Heart left ventricle (tissue), 13 donors: ENCODE results near the gene LENG9.

Experiments used
- CTCF ChIP-seq, 12 donors: fragments of 200-600 bp; sonication (generic) in 4 of 12; IDR thresholded peaks; one replicate each; pipeline versions ENCODE4 v1.5.0 to v1.8.0; 2018 to 2022; ENCODE audit warnings: antibody characterized with exemption in 12 of 12, mild to moderate bottlenecking in 5 of 12
- POLR2A ChIP-seq, 2 donors: fragments of 450-650 bp; IDR thresholded peaks; one replicate each; pipeline ENCODE4 v1.6.1; 2017; ENCODE audit warnings: antibody characterized with exemption in 2 of 2, mild to moderate bottlenecking in 2 of 2, moderate library complexity in 2 of 2
- donor health status: ischemic (EF 13 %, LVEDD 7.1; RV severe dilation, severe dysfunction).
- donor health status: DM: no; HTN: yes; CAD: no.
- donor health status: DM: no; HTN: no; CAD: no.
- donor health status: ischemic (EF 25% LVEDD 6.9; RV normal size, moderate dysfunction).
- donor health status: ischemic (EF 25% LVEDD 5.7; RV mildly dilated, moderate dysfunction).
- donor health status: ischemic (EF 35%, LVEDD 5.7; RV mildly dilated, moderate dysfunction).
- donor health status: nonischemic (EF 11% LVEDD 7.7; RV severe dilation, severe dysfunction).
- donor health status: DM: yes; HTN: yes; CAD: no.
- donor health status: PGD.
- donor health status: ischemic (EF 29% LVEDD 5.4; RV normal size, mild dysfunction).
- donor health status: nonischemic (EF 23%, LVEDD 6.1; RV moderate dilation, normal function).

- TF ChIP-seq POLR2A (IDR thresholded peaks at IDR 0.05) (no peak), CTCF (IDR thresholded peaks at IDR 0.05) (no peak)
Measured at GRCh38 chr19:54459282-54460229, 4.0 kb downstream of the LENG9 start.
